ENCODE data around the gene MORC1.
"Not testable (repeated sequence)": the region's sequence is repeated elsewhere in the genome, so short reads cannot be mapped to it uniquely, and the experiment has no call there.

Gene MORC1

GRCh38 chr3:109117939-109118338, at the start of gene MORC1:
MORC1 (minus strand) TSS chr3:109118134; CDS start chr3:109118059, 75 bp downstream.
- no peaks in the 10 kb centered on the region for H3K27me3 ChIP-seq (ENCODE audit: insufficient read depth, low read length)
- H3K9ac ChIP-seq (ENCODE audit: low read depth, low read length), result no peak within 1 kb of the TSS
- no peaks in the 10 kb centered on the region for H3K9me3 ChIP-seq (ENCODE audit: insufficient read depth, low read depth, low read length)
- H3K36me3 ChIP-seq (ENCODE audit: insufficient read depth, low read depth, low read length), result no peaks in the 10 kb centered on the region
- no peak within 1 kb of the TSS for H3K27ac ChIP-seq (ENCODE audit: low read length)
- H3K4me3 ChIP-seq (ENCODE audit: low read length), result no peak within 1 kb of the TSS
- no peaks in the 10 kb centered on the region for H3K4me1 ChIP-seq (ENCODE audit: insufficient read depth, low read length)

GRCh38 chr3:109165905-109166304, 48.0 kb upstream of the MORC1 start:
- Histone ChIP-seq H3K9me3 (ENCODE audit: insufficient read depth, low read depth, low read length) (no peaks in the 10 kb centered on the region), H3K4me3 (ENCODE audit: low read length) (no peak overlapping the region), H3K27ac (ENCODE audit: low read length) (no peak overlapping the region), H3K4me1 (ENCODE audit: insufficient read depth, low read length) (0 out of 2 replicates have a peak, but pooled peaks cover 4% of the 10 kb centered on the region), H3K9ac (ENCODE audit: low read depth, low read length) (no peak overlapping the region), H3K36me3 (ENCODE audit: insufficient read depth, low read depth, low read length) (no peaks in the 10 kb centered on the region), H3K27me3 (ENCODE audit: insufficient read depth, low read length) (no peaks in the 10 kb centered on the region)

- no peak overlapping the region for H3K4me3 ChIP-seq (ENCODE audit: low read length)
- 0 out of 2 replicates have a peak, but pooled peaks cover 4% of the 10 kb centered on the region for H3K4me1 ChIP-seq (ENCODE audit: insufficient read depth, low read length)
- H3K27ac ChIP-seq (ENCODE audit: low read length), result no peak overlapping the region
Observed at GRCh38 chr3:109161487-109162123, 43.7 kb upstream of the MORC1 start.

GRCh38 chr3:109155828-109156227, 37.9 kb upstream of the MORC1 start:
- Histone ChIP-seq H3K36me3 (ENCODE audit: insufficient read depth, low read depth, low read length) (no peaks in the 10 kb centered on the region), H3K9me3 (ENCODE audit: insufficient read depth, low read depth, low read length) (no peaks in the 10 kb centered on the region), H3K27ac (ENCODE audit: low read length) (no peak overlapping the region), H3K9ac (ENCODE audit: low read depth, low read length) (no peak overlapping the region), H3K27me3 (ENCODE audit: insufficient read depth, low read length) (no peaks in the 10 kb centered on the region), H3K4me1 (ENCODE audit: insufficient read depth, low read length) (no peaks in the 10 kb centered on the region), H3K4me3 (ENCODE audit: low read length) (no peak overlapping the region)

More at GRCh38 chr3:109161487-109162123, 43.7 kb upstream of the MORC1 start:
- no peaks in the 10 kb centered on the region for H3K36me3 ChIP-seq (ENCODE audit: insufficient read depth, low read depth, low read length)
- no peak overlapping the region for H3K9ac ChIP-seq (ENCODE audit: low read depth, low read length)
- H3K27me3 ChIP-seq (ENCODE audit: insufficient read depth, low read length), result no peaks in the 10 kb centered on the region
- H3K9me3 ChIP-seq (ENCODE audit: insufficient read depth, low read depth, low read length), result no peaks in the 10 kb centered on the region

- Histone ChIP-seq H3K4me3 (ENCODE audit: low read length) (no peak overlapping the region), H3K4me1 (ENCODE audit: insufficient read depth, low read length) (no peaks in the 10 kb centered on the region), H3K36me3 (ENCODE audit: insufficient read depth, low read depth, low read length) (no peaks in the 10 kb centered on the region), H3K9me3 (ENCODE audit: insufficient read depth, low read depth, low read length) (no peaks in the 10 kb centered on the region), H3K9ac (ENCODE audit: low read depth, low read length) (no peak overlapping the region), H3K27ac (ENCODE audit: low read length) (no peak overlapping the region), H3K27me3 (ENCODE audit: insufficient read depth, low read length) (no peaks in the 10 kb centered on the region)
Observed at GRCh38 chr3:109154979-109155378, 37.0 kb upstream of the MORC1 start.

GRCh38 chr3:109152320-109152719, 34.4 kb upstream of the MORC1 start:
- Histone ChIP-seq H3K27ac (ENCODE audit: low read length) (no peak overlapping the region), H3K36me3 (ENCODE audit: insufficient read depth, low read depth, low read length) (no peaks in the 10 kb centered on the region), H3K27me3 (ENCODE audit: insufficient read depth, low read length) (no peaks in the 10 kb centered on the region), H3K4me1 (ENCODE audit: insufficient read depth, low read length) (no peaks in the 10 kb centered on the region), H3K9me3 (ENCODE audit: insufficient read depth, low read depth, low read length) (no peaks in the 10 kb centered on the region), H3K4me3 (ENCODE audit: low read length) (no peak overlapping the region), H3K9ac (ENCODE audit: low read depth, low read length) (no peak overlapping the region)

GRCh38 chr3:109149078-109149477, 31.1 kb upstream of the MORC1 start:
- H3K27me3 ChIP-seq (ENCODE audit: insufficient read depth, low read length), result no peaks in the 10 kb centered on the region
- no peak overlapping the region for H3K27ac ChIP-seq (ENCODE audit: low read length)
- H3K36me3 ChIP-seq (ENCODE audit: insufficient read depth, low read depth, low read length), result no peaks in the 10 kb centered on the region
- no peaks in the 10 kb centered on the region for H3K4me1 ChIP-seq (ENCODE audit: insufficient read depth, low read length)
- H3K4me3 ChIP-seq (ENCODE audit: low read length), result no peak overlapping the region
- H3K9ac ChIP-seq (ENCODE audit: low read depth, low read length), result no peak overlapping the region
- no peaks in the 10 kb centered on the region for H3K9me3 ChIP-seq (ENCODE audit: insufficient read depth, low read depth, low read length)

GRCh38 chr3:109143646-109144045, 25.7 kb upstream of the MORC1 start:
- H3K9me3 ChIP-seq (ENCODE audit: insufficient read depth, low read depth, low read length), result no peaks in the 10 kb centered on the region
- no peaks in the 10 kb centered on the region for H3K4me1 ChIP-seq (ENCODE audit: insufficient read depth, low read length)
- no peak overlapping the region for H3K4me3 ChIP-seq (ENCODE audit: low read length)
- no peaks in the 10 kb centered on the region for H3K27me3 ChIP-seq (ENCODE audit: insufficient read depth, low read length)
- no peaks in the 10 kb centered on the region for H3K36me3 ChIP-seq (ENCODE audit: insufficient read depth, low read depth, low read length)
- no peak overlapping the region for H3K27ac ChIP-seq (ENCODE audit: low read length)
- no peak overlapping the region for H3K9ac ChIP-seq (ENCODE audit: low read depth, low read length)

GRCh38 chr3:109140318-109140717, 22.4 kb upstream of the MORC1 start:
- Histone ChIP-seq H3K4me1 (ENCODE audit: insufficient read depth, low read length) (no peaks in the 10 kb centered on the region), H3K9ac (ENCODE audit: low read depth, low read length) (no peak overlapping the region), H3K9me3 (ENCODE audit: insufficient read depth, low read depth, low read length) (no peaks in the 10 kb centered on the region), H3K27ac (ENCODE audit: low read length) (no peak overlapping the region), H3K36me3 (ENCODE audit: insufficient read depth, low read depth, low read length) (no peaks in the 10 kb centered on the region), H3K27me3 (ENCODE audit: insufficient read depth, low read length) (no peaks in the 10 kb centered on the region), H3K4me3 (ENCODE audit: low read length) (no peak overlapping the region)

- Histone ChIP-seq H3K27me3 (ENCODE audit: insufficient read depth, low read length) (no peaks in the 10 kb centered on the region), H3K36me3 (ENCODE audit: insufficient read depth, low read depth, low read length) (no peaks in the 10 kb centered on the region), H3K4me1 (ENCODE audit: insufficient read depth, low read length) (no peaks in the 10 kb centered on the region), H3K27ac (ENCODE audit: low read length) (no peak overlapping the region), H3K4me3 (ENCODE audit: low read length) (no peak overlapping the region), H3K9ac (ENCODE audit: low read depth, low read length) (no peak overlapping the region), H3K9me3 (ENCODE audit: insufficient read depth, low read depth, low read length) (no peaks in the 10 kb centered on the region)
Observed at GRCh38 chr3:109137761-109138160, 19.8 kb upstream of the MORC1 start.

GRCh38 chr3:109136523-109136922, 18.6 kb upstream of the MORC1 start, which contains the start of gene C3orf85:
C3orf85 (plus strand) TSS chr3:109136719; CDS start chr3:109136848, 129 bp downstream.
- Histone ChIP-seq H3K4me1 (ENCODE audit: insufficient read depth, low read length) (no peaks in the 10 kb centered on the region), H3K27ac (ENCODE audit: low read length) (no peak within 1 kb of the TSS), H3K36me3 (ENCODE audit: insufficient read depth, low read depth, low read length) (no peaks in the 10 kb centered on the region), H3K27me3 (ENCODE audit: insufficient read depth, low read length) (no peaks in the 10 kb centered on the region), H3K9me3 (ENCODE audit: insufficient read depth, low read depth, low read length) (no peaks in the 10 kb centered on the region), H3K4me3 (ENCODE audit: low read length) (no peak within 1 kb of the TSS), H3K9ac (ENCODE audit: low read depth, low read length) (no peak within 1 kb of the TSS)

- H3K9me3 ChIP-seq (ENCODE audit: insufficient read depth, low read depth, low read length); H3K27me3 ChIP-seq (ENCODE audit: insufficient read depth, low read length); H3K36me3 ChIP-seq (ENCODE audit: insufficient read depth, low read depth, low read length); H3K4me3 ChIP-seq (ENCODE audit: low read length); H3K27ac ChIP-seq (ENCODE audit: low read length); H3K4me1 ChIP-seq (ENCODE audit: insufficient read depth, low read length); H3K9ac ChIP-seq (ENCODE audit: low read depth, low read length): not testable (repeated sequence)
Observed at GRCh38 chr3:109133474-109133816, 15.5 kb upstream of the MORC1 start.
